GM23248 (cell line): Measurements from ENCODE around the gene KCNIP1.

Source experiments
- EZH2 ChIP-seq: fragments of 200-600 bp; sonication (generic); IDR thresholded peaks from 2 replicates; pipeline ENCODE4 v1.6.1; 2018; ENCODE audit warnings: antibody characterized with exemption, mild to moderate bottlenecking; ENCODE audit not compliant: insufficient read depth, poor library complexity, severe bottlenecking
- EZH2phosphoT487 ChIP-seq: fragments of 200-600 bp; sonication (generic); IDR thresholded peaks from 2 replicates; pipeline ENCODE4 v1.6.1; 2018; ENCODE audit warnings: antibody characterized with exemption, moderate library complexity, mild to moderate bottlenecking, low read depth; ENCODE audit not compliant: insufficient read depth

- TF ChIP-seq EZH2 (no peak), EZH2phosphoT487 (no peak)
Measured at GRCh38 chr5:170470275-170470674, 33.5 kb upstream of the KCNIP1 start.
